Caki2 (cell line): ENCODE results near the gene ESPNL. TPM values are rescaled to one million over a fixed set of nuclear protein-coding genes. Genes with fewer than 3 reads are reported as not detected.
"Not testable (repeated sequence)": the region's sequence is repeated elsewhere in the genome, so short reads cannot be mapped to it uniquely, and the experiment has no call there.

Experiments
- DNase-seq: peaks from one replicate; pipeline ENCODE4 v3.0.0-alpha.2; 2015; ENCODE audit warnings: low read depth
- in situ Hi-C: cut with HindIII; loops from 2 replicates; pipeline ENCODE4 v1.10.0; 2016; ENCODE audit warnings: low sequenced_read_pairs, low pct_unique_long_range_greater_than_20kb, mixed read lengths
- total RNA-seq: library from RNA; depleted of rRNA; stranded (reverse); fragments of >200 nt; shearing (Covaris generic); gene quantifications from 2 replicates; pipeline ENCODE4 v1.2.3, GENCODE V29; 2014; ENCODE audit warnings: low replicate concordance; rRNA removed

The ESPNL gene, protein sequence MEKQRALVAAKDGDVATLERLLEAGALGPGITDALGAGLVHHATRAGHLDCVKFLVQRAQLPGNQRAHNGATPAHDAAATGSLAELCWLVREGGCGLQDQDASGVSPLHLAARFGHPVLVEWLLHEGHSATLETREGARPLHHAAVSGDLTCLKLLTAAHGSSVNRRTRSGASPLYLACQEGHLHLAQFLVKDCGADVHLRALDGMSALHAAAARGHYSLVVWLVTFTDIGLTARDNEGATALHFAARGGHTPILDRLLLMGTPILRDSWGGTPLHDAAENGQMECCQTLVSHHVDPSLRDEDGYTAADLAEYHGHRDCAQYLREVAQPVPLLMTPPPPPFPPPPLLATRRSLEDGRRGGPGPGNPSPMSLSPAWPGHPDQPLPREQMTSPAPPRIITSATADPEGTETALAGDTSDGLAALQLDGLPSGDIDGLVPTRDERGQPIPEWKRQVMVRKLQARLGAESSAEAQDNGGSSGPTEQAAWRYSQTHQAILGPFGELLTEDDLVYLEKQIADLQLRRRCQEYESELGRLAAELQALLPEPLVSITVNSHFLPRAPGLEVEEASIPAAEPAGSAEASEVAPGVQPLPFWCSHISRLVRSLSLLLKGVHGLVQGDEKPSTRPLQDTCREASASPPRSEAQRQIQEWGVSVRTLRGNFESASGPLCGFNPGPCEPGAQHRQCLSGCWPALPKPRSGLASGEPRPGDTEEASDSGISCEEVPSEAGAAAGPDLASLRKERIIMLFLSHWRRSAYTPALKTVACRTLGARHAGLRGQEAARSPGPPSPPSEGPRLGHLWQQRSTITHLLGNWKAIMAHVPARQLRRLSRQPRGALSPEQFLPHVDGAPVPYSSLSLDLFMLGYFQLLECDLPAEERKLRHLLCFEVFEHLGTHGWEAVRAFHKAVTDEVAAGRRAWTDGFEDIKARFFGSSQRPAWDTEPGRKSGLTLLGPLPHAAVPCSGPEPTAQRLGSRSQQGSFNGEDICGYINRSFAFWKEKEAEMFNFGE
- total RNA-seq = 0.10 TPM in 1 of 2 replicates, not detected in the other

GRCh38 chr2:238100049-238100820, at the start of gene ESPNL:
Gene ESPNL (plus strand): TSS chr2:238100340. CDS start chr2:238100420, 80 bp downstream.
- in situ Hi-C loops = no loop called here
- DNase-seq = peak; percentile 32

DNA sequence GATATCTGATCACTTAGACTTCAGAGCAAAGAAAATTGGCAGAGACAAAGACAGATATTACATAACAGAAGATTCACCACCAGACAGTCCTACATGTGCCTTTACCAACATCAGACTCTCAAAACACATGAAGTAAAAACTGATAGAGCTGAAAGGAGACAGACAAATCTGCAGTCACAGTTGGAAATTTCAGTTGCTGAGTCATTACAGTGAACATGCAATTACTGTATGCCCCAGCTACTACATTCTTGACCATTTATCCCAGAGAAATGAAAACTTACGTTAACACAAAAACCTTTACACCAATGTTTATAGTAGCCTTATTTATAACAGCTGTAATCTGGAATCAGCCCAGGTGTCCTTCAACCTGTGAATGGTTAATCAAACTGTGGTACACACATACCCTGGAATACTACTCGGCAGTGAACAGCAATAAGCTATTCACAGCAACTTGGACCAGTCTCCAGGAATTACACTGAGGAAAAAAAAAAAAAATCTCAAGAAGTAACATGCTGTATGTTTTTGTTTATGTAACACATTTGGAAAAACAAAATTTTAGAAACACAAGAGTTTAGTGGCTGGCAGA, 46.9 kb upstream of the ESPNL start:
- in situ Hi-C loops = no loop called here
- no peak for DNase-seq

DNA sequence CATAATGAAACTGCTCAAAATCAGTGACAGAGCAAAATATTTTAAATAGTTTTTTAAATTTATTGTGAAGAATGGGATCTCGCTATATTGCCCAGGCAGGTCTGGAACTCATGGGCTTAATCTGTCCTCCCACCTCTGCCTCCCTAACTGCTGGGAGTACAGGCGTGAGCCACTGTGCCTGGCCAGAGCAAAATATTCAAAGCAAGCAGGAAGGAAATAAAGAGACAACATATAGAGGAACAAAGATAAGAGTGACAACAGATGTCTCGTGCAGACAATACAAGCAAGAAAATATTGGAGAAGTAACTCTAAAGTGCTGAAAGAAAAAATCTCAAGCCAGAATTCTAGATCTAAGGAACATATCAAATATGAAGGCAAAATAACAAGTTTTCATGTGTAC, 44.3 kb upstream of the ESPNL start:
- in situ Hi-C loops = no loop called here

GRCh38 chr2:238057696-238058575, 42.2 kb upstream of the ESPNL start:
- in situ Hi-C loops, DNase-seq: not testable (repeated sequence)

More for the DNA sequence above, 44.3 kb upstream of the ESPNL start:
- no peak for DNase-seq

- in situ Hi-C loops = no loop called here
- no peak for DNase-seq
Measured at GRCh38 chr2:238059505-238059904, 40.6 kb upstream of the ESPNL start.

GRCh38 chr2:238060096-238060541, 40.0 kb upstream of the ESPNL start:
- no peak for DNase-seq

GRCh38 chr2:238060542-238061314, 39.4 kb upstream of the ESPNL start, which contains the start of gene SCLY:
Gene SCLY (plus strand): TSS chr2:238061001. CDS start chr2:238061055, 54 bp downstream.
- in situ Hi-C loops = no loop called here
- peak; percentile 95 for DNase-seq

More at GRCh38 chr2:238060096-238060541, 40.0 kb upstream of the ESPNL start:
- in situ Hi-C loops = no loop called here

DNA sequence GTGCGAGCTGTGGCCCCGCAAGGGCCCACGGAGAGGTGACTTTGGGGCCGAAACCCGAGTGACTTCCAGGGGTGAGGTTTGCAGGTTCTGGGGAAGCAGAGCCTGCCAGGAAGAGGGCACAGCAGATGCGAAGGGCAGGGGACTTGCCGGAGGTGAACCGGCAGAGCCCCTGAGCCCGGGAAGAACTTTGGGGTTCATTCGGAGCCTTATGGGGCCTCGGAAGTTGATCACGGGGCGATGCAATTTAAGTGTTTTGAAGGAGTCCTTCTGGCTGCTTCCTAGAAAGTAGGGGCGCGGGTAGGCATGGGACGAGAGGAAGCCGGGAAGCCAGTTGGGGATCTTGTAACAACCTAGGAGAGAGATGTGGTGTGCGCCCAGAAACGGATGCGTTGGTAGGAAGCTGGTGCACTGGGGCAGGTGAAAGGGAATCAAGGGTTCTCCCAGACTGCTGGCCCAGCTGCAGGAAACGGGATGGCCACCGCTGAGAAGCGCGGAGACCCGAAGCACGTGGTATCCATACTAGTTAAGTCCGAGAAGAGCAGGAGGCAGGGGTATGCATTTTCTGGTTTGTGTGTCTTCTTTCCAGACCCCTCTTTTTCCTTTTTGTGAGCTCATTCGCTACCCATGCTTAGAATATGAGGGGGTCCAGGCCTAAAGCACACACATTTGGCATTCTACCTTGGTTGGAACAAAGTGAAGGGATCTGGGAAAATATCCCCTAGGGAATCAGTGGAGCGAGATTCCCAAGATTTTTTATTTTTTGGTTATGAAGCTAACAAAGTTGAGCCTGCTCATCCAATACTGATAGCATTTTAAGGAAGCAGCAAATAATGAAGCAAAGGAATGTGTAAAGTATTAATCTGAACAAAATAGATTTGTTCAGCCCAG, 38.6 kb upstream of the ESPNL start:
- in situ Hi-C loops = no loop called here
- peak; percentile 17 for DNase-seq

DNA sequence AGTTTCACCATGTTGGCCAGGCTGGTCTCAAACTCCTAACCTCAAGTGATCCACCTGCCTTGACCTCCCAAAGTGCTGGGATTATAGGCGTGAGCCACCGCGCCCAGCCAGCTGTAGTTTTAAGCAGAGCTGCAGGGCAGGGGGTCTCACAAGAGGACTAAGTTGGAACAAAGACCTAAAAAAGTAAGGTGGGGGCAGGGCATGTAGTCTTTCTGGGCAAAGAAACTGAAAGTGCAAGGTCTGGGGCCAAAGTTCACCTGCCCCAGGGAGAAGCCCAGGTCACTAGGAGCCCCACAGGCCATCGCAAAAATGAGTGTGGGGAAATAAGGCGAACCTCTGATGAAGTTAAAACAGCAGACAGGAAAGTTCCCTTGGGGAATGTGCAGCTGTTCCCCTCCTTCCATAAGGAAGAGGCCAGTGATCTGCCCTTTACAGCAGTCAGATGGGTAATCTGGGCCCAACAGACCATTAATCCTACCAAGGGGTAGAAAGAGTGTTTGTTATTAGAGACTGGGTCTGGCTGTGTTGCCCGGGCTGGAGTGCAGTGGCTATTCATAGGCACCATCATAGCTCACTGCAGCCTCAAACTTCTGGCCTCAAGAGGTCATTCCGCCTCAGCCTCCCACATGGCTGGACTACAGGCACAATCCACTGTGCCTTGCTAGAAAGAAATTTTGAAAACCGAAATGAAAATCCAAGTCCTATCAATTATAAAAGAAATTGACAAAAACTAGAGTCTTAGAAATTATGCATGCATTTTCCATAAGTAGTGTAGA, 36.5 kb upstream of the ESPNL start:
- DNase-seq = no peak
- in situ Hi-C loops = no loop called here

- DNase-seq = peak; percentile 13
- in situ Hi-C loops = no loop called here
Measured at GRCh38 chr2:238064376-238064775, 35.8 kb upstream of the ESPNL start.

DNA sequence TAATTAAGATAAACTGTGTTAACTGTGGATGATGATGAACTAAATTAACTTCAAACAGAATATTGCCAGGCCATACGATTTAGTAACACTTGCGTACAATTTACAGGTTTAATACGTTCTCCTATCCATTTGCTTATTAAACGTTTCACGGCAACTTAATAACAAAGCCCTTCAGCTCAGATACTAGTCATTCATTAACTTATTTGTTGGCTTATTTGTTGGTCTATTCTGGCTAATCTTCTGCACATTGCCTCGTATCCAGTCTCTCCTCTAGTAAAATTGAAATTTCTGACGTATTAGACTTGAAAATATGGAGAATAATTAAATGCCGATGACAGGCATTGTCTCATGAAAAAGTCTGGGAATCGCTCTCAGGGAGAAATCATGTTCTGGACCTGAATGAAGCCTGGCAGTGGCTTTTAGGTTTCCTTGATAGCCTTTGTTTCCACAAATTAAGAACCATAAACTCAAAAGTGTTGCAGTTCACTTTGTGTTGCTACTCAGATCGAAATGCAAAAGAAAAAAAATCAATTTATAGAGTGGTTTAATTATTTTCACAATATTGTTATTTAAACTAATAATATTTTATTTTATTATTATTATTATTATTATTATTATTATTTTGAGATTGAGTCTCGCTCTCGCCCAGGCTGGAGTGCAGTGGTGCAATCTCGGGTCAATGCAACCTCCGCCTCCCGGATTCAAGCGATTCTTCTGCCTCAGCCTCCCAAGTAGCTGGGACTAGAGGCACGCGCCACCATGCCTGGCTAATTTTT, 34.9 kb upstream of the ESPNL start:
- no peak for DNase-seq
- in situ Hi-C loops = no loop called here

DNA sequence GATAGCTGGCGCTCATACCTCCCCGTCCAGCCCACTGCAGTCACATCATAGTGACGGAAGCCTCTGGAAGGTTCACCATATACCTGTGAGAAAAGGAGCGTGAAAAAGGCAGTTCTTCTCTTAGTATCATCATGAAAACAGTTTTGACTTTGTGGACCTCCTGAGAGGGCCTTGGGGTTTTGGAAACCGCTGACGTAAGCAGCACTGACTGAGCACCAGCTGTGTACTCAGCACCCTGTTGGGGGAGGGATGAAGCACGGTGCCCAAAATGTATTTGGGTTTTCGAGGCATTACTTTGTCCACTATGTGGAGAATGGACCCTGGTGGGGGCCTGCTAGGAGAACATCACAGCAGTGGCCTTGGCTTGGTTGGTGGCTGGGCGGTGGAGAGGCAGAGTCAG, 33.9 kb upstream of the ESPNL start:
- DNase-seq = no peak
- in situ Hi-C loops = no loop called here

DNA sequence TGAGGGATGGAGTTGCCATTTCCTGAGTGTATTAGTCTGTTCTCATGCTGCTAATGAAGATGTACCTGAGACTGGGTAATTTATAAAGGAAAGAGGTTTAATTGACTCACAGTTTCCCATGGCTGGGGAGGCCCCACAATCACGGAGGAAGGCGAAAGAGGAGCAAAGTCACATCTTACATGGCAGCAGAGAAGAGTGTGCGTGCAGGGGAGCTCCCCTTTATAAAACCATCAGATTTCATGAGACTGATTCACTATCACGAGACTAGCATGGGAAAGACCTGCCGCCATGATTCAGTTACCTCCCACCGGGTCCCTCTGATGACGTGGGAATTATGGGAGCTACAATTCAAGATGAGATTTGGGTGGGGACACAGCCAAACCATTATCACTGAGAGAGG, 33.4 kb upstream of the ESPNL start:
- DNase-seq, in situ Hi-C loops: not testable (repeated sequence)

GRCh38 chr2:238067939-238068338, 32.2 kb upstream of the ESPNL start:
- DNase-seq = no peak
- in situ Hi-C loops = no loop called here
